Measurements from ENCODE around the gene HAPSTR1. TPM values are rescaled to one million over a fixed set of nuclear protein-coding genes. Genes with fewer than 3 reads are reported as not detected.

The HAPSTR1 gene
- total and polyA plus RNA-seq, 2 of the 8 experiments (the other 6 are each of a cell fraction or from before 2014, with no cell fraction given) = 11.9 to 66.1 TPM

- peak; percentile 89 to 92 for TF ChIP-seq RAD21 (IDR thresholded peaks at IDR 0.05 in 1 of 2, conservative IDR thresholded peaks at IDR 0.05 in 1 of 2; ENCODE audit: low read depth in 2 of 2, low read length in 2 of 2)
- TF ChIP-seq SIRT6 (IDR thresholded peaks at IDR 0.05; ENCODE audit: low read length) = no peak
- TF ChIP-seq GTF2F1 (IDR thresholded peaks at IDR 0.05; ENCODE audit: borderline replicate concordance, low read depth, low read length) = no peak
- 0 out of 2 replicates have a peak, but pooled peaks have one; percentile 25 for TF ChIP-seq BACH1 (IDR thresholded peaks at IDR 0.05; ENCODE audit: low read length)
- TF ChIP-seq POU5F1 (IDR thresholded peaks at IDR 0.05; ENCODE audit: low read depth, low read length) = no peak
- no peak for TF ChIP-seq HDAC6 (IDR thresholded peaks at IDR 0.05; ENCODE audit: low read depth, low read length)
- no peak for TF ChIP-seq EZH2 (IDR thresholded peaks at IDR 0.05; ENCODE audit: low read depth, low read length, severe bottlenecking)
- no peak for TF ChIP-seq NRF1 (IDR thresholded peaks at IDR 0.05; ENCODE audit: low read depth, low read length)
- 0 out of 2 replicates have a peak, but pooled peaks have one; percentile 30 for TF ChIP-seq CREB1 (IDR thresholded peaks at IDR 0.05)
- no peak for TF ChIP-seq TEAD4 (IDR thresholded peaks at IDR 0.05; ENCODE audit: low read depth, low read length)
- TF ChIP-seq NANOG (IDR thresholded peaks at IDR 0.05; ENCODE audit: insufficient read depth, low read depth, low read length, poor library complexity, severe bottlenecking) = no peak
These were observed 47.5 kb downstream of the HAPSTR1 start (continued) for GRCh38 chr16:9138731-9139501.

Measured in H1 (cell line).